Measurements from ENCODE around the gene PRX.
"Not testable (repeated sequence)": the region's sequence is repeated elsewhere in the genome, so short reads cannot be mapped to it uniquely, and the experiment has no call there.

Gene PRX

DNA sequence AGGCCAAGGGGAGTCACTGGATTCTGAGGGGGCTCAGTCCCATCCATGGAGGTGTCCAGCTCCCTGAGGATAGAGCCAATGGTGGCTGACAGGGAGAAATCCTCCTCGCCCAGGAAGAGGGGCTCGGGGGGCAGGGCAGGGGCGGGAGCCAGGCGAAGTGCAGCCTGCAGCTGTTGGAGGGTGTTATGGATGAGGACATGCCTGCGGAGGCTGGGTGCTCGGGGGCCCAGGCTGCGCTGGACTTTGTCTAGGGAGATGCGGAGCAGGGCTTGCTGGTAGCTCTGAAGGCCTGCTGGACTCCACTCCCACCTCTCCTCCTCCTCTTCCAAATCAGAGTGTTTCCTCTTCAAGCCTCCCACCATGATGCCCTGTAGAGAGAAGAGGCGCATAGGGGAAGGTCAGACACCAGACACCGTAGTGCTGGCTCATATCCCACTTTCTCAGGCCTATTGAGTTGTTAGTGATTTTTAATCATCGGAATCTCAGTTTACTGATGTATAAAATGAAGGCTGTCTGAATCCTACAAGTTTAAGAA is 28.6 kb upstream of the PRX start:
- DNase-seq (ENCODE audit: low read depth) = no peak
- no peak for TF ChIP-seq CTCF (conservative IDR thresholded peaks at IDR 0.05; ENCODE audit: control insufficient read depth, insufficient read depth, low read depth, low read length)
- peak overlapping the region; percentile 62 for H3K4me3 ChIP-seq (ENCODE audit: control insufficient read depth, low read depth, low read length)

DNA sequence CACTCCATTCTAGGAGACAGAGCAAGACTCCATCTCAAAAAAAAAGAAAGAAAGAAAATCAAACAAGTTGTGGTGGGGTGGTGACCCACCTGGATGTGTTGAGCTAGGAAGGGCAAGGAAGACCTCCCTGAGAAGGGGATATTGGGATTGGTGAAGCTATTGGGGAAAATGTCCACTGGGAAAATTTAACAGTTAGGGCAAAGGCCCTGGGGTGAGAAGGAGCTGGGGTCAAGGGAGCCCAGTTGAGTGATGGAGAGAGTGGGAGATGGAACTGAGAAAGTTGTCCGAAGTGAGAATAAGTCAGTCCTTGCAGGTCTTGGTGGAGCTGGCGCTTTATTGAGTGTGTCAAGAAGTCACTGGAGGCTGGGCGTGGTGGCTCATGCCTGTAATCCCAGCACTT is 25.1 kb upstream of the PRX start:
- no peak for TF ChIP-seq CTCF (conservative IDR thresholded peaks at IDR 0.05; ENCODE audit: control insufficient read depth, insufficient read depth, low read depth, low read length)

GRCh38 chr19:40433391-40434216 is 20.4 kb upstream of the PRX start:
- peak; percentile 85 for DNase-seq (ENCODE audit: low read depth)
- no peak for TF ChIP-seq CTCF (conservative IDR thresholded peaks at IDR 0.05; ENCODE audit: control insufficient read depth, insufficient read depth, low read depth, low read length)

More for the DNA sequence above, 25.1 kb upstream of the PRX start:
- no peak overlapping the region for H3K4me3 ChIP-seq (ENCODE audit: control insufficient read depth, low read depth, low read length)
- DNase-seq (ENCODE audit: low read depth) = no peak

GRCh38 chr19:40432760-40433159 is 19.6 kb upstream of the PRX start:
- H3K4me3 ChIP-seq (ENCODE audit: control insufficient read depth, low read depth, low read length) = peak overlapping the region; percentile 41

More at GRCh38 chr19:40433391-40434216, 20.4 kb upstream of the PRX start:
- H3K4me3 ChIP-seq (ENCODE audit: control insufficient read depth, low read depth, low read length) = peak overlapping the region; percentile 41

GRCh38 chr19:40431698-40432097 is 18.5 kb upstream of the PRX start:
- DNase-seq (ENCODE audit: low read depth) = no peak
- H3K4me3 ChIP-seq (ENCODE audit: control insufficient read depth, low read depth, low read length) = no peak overlapping the region
- no peak for TF ChIP-seq CTCF (conservative IDR thresholded peaks at IDR 0.05; ENCODE audit: control insufficient read depth, insufficient read depth, low read depth, low read length)

More at GRCh38 chr19:40432760-40433159, 19.6 kb upstream of the PRX start:
- DNase-seq (ENCODE audit: low read depth) = not testable (repeated sequence)

- DNase-seq (ENCODE audit: low read depth); H3K4me3 ChIP-seq (ENCODE audit: control insufficient read depth, low read depth, low read length): not testable (repeated sequence)
Observed at GRCh38 chr19:40430242-40430641, 17.1 kb upstream of the PRX start.

DNA sequence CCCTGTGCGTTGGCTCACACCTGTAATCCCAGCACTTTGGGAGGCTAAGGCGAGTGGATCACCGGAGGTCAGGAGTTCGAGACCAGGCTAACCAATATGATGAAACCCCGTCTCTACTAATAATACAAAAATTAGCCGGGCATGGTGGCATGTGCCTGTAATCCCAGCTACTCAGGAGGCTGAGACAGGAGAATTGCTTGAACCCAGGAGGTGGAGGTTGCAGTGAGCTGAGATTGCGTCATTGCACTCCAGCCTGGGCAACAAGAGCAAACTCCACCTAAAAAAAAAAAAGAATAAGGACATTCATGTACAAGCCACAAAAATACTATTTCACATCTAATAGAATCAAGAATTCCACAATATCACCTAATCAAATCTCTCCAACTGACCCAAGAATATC is 15.0 kb upstream of the PRX start:
- H3K4me3 ChIP-seq (ENCODE audit: control insufficient read depth, low read depth, low read length); DNase-seq (ENCODE audit: low read depth): not testable (repeated sequence)

DNA sequence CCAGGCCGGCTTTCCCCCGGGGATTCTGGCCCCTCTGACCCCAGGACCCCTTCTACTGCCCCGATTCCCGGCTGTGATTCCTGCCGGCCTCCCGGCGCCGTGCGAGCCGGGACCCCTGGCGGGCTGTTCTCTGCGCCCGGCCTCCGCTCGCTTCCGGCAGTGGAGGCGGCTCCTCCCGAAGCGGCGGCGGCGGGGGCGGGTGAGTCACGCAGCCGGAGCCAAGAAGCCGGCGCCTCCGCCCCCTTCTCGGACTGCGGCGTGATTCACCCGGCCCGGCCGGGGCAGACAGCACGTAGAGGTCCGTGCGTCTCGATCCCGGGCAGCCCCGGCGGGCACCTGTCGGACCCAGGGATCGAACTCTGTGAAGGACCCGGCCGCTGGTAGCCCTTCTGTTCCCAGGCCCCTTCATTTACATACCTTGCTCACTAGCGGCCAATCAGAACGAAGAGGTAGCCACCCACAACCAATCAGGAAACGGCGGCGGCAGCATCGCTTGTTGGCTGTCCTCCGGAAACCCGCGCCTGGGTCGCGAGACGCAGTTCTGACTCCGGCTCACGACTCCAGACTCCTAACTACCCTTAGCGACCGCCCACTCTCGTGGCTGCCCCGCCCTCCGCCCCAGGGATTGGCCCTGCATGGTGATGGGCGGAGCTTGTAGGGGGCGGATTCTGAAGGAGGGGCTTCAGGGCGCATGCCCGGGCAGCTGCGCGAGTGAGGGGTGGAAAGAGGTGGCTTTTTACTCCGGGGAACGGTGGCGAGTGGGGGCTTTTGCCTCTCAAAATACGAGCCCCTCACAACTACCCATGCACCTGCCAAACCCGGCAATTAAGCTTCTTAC is 12.5 kb upstream of the PRX start, which contains the start of gene SERTAD1:
TSS of gene SERTAD1 (minus strand) at position 543 of the 838 bp plus-strand sequence. CDS start 2,446 bp downstream, outside the sequence.
- TF ChIP-seq CTCF (conservative IDR thresholded peaks at IDR 0.05; ENCODE audit: control insufficient read depth, insufficient read depth, low read depth, low read length) = peak; percentile 27
- H3K4me3 ChIP-seq (ENCODE audit: control insufficient read depth, low read depth, low read length) = peak within 1 kb of the TSS; percentile 93
- DNase-seq (ENCODE audit: low read depth) = peak; percentile 98

Data from fibroblast of mammary gland (primary cell).